Thyroid gland (tissue), 4 donors: ENCODE results near the gene RSPO1. TPM values are rescaled to one million over a fixed set of nuclear protein-coding genes. Genes with fewer than 3 reads are reported as not detected.

Experiments
- DNase-seq, 2 donors: peaks; one replicate each; pipeline ENCODE4 v3.0.0-alpha.2; 2019
- H3K27ac ChIP-seq, 3 donors: fragments of 200-600 bp; sonication (generic); 1 replicate in 2 of 3; 2 replicates in 1 of 3; pipeline ENCODE4 v1.5.1; 2016 to 2019; ENCODE audit warnings: mild to moderate bottlenecking in 1 of 3, moderate library complexity in 1 of 3
- H3K27me3 ChIP-seq: fragments of 200-600 bp; sonication (generic); one replicate; pipeline ENCODE4 v1.5.1; 2019
- H3K36me3 ChIP-seq, 2 donors: fragments of 200-600 bp; sonication (generic); one replicate each; pipeline ENCODE4 v1.5.1; 2016 to 2019
- H3K4me1 ChIP-seq, 2 donors: fragments of 200-600 bp; sonication (generic); one replicate each; pipeline ENCODE4 v1.5.1; 2017 to 2019
- H3K4me3 ChIP-seq, 3 donors: fragments of 200-600 bp; sonication (generic); replicated peaks in 1 of 3; 1 replicate in 2 of 3; 2 replicates in 1 of 3; pipeline ENCODE4 v1.5.1; 2016; ENCODE audit warnings: mild to moderate bottlenecking in 1 of 3
- H3K9me3 ChIP-seq: fragments of 200-600 bp; sonication (generic); one replicate; pipeline ENCODE4 v1.5.1; 2017
- POLR2A ChIP-seq, 2 donors: fragments of 450-650 bp; IDR thresholded peaks; one replicate each; pipeline ENCODE4 v1.6.1; 2017; ENCODE audit warnings: antibody characterized with exemption in 2 of 2, mild to moderate bottlenecking in 2 of 2, moderate library complexity in 1 of 2
- WGBS, 2 donors: methylation state at CpG; one replicate each; pipeline ENCODE4 v1.1.5; 2017; 5-methylcytosine and 5-hydroxymethylcytosine counted together
- intact Hi-C: fragments of 100-400 bp; cut with DNase I; formaldehyde crosslinking; loops from one replicate; pipeline ENCODE4 v1.15.1; 2023
- total RNA-seq, 4 donors: library from RNA; depleted of rRNA; stranded (reverse); fragments of >200 nt; gene quantifications; one replicate each; pipeline ENCODE4 v1.2.3, GENCODE V29; 2016
- TF ChIP-seq, protein P1 (sequence below), 6 experiments: fragments of 200-600 bp in 3 of 6; fragments of 450-650 bp in 3 of 6; sonication (generic) in 3 of 6; IDR thresholded peaks; one replicate each; pipeline ENCODE4 v1.5.1; 2016 to 2019; ENCODE audit warnings: antibody characterized with exemption in 6 of 6, mild to moderate bottlenecking in 2 of 6, inconsistent platforms in 1 of 6, moderate library complexity in 1 of 6

RSPO1 gene
- total RNA-seq, 4 donors from 2014 or later, result 0.44 TPM; not detected in 3

DNA sequence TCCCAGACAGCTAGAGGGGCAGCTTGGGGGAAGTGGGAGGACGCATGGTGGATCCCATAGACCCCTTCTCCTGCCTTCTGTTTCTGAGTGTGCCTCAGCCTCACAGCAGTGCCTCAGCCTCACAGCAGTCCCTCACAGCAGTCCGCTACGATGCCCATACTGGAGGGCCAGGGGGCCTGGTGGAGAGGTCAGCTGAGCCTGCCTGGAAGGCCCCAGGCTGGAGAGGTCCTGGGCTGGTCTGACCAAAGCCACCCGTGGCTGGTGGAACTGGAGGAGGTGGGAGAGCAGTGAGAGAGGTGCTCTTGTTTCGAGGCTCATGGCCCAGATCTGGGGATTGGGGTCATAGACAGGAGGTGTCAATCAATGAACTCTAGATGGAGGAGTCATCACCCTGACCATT lies 16.0 kb upstream of the RSPO1 start:
- Histone ChIP-seq H3K9me3 (no peaks in the 10 kb centered on the region), H3K27ac (no peak overlapping the region), H3K4me1 (no peaks in the 10 kb centered on the region), H3K4me3 (no peak overlapping the region), H3K36me3 (no peaks in the 10 kb centered on the region), H3K27me3 (no peaks in the 10 kb centered on the region)
- TF ChIP-seq, protein P1, sequence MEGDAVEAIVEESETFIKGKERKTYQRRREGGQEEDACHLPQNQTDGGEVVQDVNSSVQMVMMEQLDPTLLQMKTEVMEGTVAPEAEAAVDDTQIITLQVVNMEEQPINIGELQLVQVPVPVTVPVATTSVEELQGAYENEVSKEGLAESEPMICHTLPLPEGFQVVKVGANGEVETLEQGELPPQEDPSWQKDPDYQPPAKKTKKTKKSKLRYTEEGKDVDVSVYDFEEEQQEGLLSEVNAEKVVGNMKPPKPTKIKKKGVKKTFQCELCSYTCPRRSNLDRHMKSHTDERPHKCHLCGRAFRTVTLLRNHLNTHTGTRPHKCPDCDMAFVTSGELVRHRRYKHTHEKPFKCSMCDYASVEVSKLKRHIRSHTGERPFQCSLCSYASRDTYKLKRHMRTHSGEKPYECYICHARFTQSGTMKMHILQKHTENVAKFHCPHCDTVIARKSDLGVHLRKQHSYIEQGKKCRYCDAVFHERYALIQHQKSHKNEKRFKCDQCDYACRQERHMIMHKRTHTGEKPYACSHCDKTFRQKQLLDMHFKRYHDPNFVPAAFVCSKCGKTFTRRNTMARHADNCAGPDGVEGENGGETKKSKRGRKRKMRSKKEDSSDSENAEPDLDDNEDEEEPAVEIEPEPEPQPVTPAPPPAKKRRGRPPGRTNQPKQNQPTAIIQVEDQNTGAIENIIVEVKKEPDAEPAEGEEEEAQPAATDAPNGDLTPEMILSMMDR (IDR thresholded peaks at IDR 0.05), result no peak
- no peak for TF ChIP-seq POLR2A (IDR thresholded peaks at IDR 0.05)
- WGBS, 2 donors, result 74 to 86% methylated on average over 5 of the region's 5 CpGs
- DNase-seq, result no peak
- intact Hi-C loops, result no loop called here

DNA sequence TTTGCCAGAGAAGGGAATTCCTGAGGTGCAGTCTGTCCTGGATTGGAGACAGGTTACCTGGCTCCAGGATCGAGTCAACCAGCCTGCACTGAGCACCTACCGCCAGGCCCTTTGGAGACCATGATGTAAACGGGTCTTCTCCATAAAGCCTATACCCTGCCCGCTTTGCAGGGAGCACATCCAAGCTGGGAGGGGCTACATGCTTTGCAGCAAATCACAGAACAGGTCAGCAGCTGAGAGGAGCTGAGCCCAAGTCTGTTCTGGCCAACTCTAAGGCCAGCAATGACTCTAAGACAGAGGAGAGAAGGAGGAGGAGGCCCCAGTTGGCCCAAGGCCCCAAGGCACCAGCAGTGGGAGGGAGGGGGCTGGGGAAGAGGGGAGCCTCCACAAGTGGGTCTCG lies 15.5 kb upstream of the RSPO1 start:
- 47 to 49% methylated on average over 5 of the region's 5 CpGs for whole genome bisulfite sequencing, 2 donors

DNA sequence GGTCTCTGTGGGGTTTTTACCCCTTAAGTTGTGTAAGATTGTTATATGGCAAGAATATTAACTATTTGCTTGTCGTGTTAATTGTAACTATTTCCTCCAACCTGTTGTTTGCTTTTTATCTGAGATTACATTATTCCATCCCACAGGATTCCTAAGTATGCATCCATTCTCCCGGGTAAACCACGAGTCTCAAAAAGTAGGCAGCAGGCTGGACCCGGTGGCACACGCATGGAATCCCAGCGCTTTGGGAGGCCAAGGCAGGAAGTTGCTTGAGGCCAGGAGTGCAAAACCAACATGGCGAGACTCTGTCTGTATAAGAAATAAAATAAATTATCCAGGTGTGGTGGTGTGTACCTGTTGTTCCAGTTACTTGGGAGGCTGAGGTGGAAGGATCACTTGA lies 12.6 kb upstream of the RSPO1 start:
- no peaks in the 10 kb centered on the region for H3K9me3 ChIP-seq
- no peaks in the 10 kb centered on the region for H3K27me3 ChIP-seq
- H3K4me1 ChIP-seq, result no peaks in the 10 kb centered on the region
- intact Hi-C loops, result no loop called here
- no peaks in the 10 kb centered on the region for H3K36me3 ChIP-seq
- WGBS, 2 donors, result 90 to 91% methylated on average over 7 of the region's 7 CpGs
- DNase-seq, result no peak
- no peak overlapping the region for H3K4me3 ChIP-seq
- no peak overlapping the region for H3K27ac ChIP-seq
- TF ChIP-seq, protein P1 (IDR thresholded peaks at IDR 0.05), result no peak
- TF ChIP-seq POLR2A (IDR thresholded peaks at IDR 0.05), result no peak

More for the DNA sequence above, 15.5 kb upstream of the RSPO1 start:
- Histone ChIP-seq H3K27ac (no peak overlapping the region), H3K9me3 (no peaks in the 10 kb centered on the region), H3K4me3 (no peak overlapping the region), H3K4me1 (no peaks in the 10 kb centered on the region), H3K27me3 (no peaks in the 10 kb centered on the region), H3K36me3 (no peaks in the 10 kb centered on the region)
- TF ChIP-seq, protein P1 (IDR thresholded peaks at IDR 0.05), result no peak
- no peak for TF ChIP-seq POLR2A (IDR thresholded peaks at IDR 0.05)
- DNase-seq, result no peak
- intact Hi-C loops, result no loop called here

DNA sequence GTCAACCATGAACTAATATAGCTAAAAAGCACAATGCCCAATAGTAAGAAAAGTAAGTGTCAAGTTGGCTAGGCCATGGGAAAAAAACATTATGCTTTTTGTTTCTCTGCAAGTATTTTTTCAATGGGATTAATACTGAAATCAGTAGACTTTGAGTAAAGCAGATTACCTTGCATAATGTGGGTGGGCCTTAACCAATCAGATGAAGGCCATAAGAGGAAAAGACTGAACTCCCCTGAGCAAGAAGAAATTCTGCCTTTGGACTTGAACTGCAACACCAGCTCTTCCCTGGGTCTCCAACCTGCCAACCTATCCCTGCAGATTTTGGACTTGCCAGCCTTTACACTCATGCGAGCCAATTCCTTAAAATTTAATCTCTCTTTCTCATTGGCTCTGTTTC lies 6.4 kb upstream of the RSPO1 start:
- Histone ChIP-seq H3K36me3 (no peaks in the 10 kb centered on the region), H3K27me3 (no peaks in the 10 kb centered on the region), H3K9me3 (no peaks in the 10 kb centered on the region), H3K4me1 (no peaks in the 10 kb centered on the region), H3K27ac (no peak overlapping the region), H3K4me3 (no peak overlapping the region)
- no peak for TF ChIP-seq POLR2A (IDR thresholded peaks at IDR 0.05)
- TF ChIP-seq, protein P1 (IDR thresholded peaks at IDR 0.05), result no peak
- intact Hi-C loops, result no loop called here
- 92 to 97% methylated on average over 1 of the region's 1 CpG for whole genome bisulfite sequencing, 2 donors
- no peak for DNase-seq

DNA sequence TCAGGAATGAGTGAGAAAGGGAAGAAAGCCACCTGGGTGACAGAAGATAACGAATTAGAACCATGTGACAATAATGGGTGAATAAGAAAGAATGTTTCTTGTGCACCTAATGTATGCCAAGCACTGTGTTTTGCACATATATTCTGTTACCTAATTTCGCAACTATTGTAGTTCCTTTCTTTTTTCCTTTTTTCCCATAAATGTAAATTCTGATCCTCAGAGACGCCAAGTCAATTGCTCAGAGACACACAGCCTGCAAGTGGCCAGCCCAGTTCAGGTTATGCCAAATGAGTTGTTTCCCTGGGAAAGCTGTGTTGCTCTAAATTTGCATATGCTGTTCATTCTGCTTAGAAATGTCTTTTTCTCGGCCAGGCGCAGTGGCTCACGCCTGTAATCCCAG lies 1.7 kb upstream of the RSPO1 start:
- 65 to 76% methylated on average over 6 of the region's 6 CpGs for WGBS, 2 donors
- intact Hi-C loops, result no loop called here
- Histone ChIP-seq H3K27me3 (peaks cover 15% of the 10 kb centered on the region), H3K27ac (no peak overlapping the region), H3K36me3 (no peaks in the 10 kb centered on the region), H3K4me1 (peaks cover 2 to 8% of the 10 kb centered on the region in 2 donors), H3K9me3 (no peaks in the 10 kb centered on the region), H3K4me3 (no peak overlapping the region)
- DNase-seq, result no peak
- TF ChIP-seq, protein P1 (IDR thresholded peaks at IDR 0.05), result no peak
- TF ChIP-seq POLR2A (IDR thresholded peaks at IDR 0.05), result no peak
